Mesenchymal stem cell (in vitro differentiated cells and primary cell): ENCODE data around the gene ZCCHC7.
"Not testable (repeated sequence)": the region's sequence is repeated elsewhere in the genome, so short reads cannot be mapped to it uniquely, and the experiment has no call there.

ENCODE experiments used
- DNase-seq: peaks from one replicate; pipeline ENCODE4 v3.0.0-alpha.2; 2013
- H2AFZ ChIP-seq: one replicate; pipeline ENCODE4 v1.6.1; 2013; ENCODE audit warnings: low read depth, mild to moderate bottlenecking, control low read depth, inconsistent platforms, low read length, moderate library complexity
- H2AK5ac ChIP-seq: 2 replicates; pipeline ENCODE4 v1.6.1; 2013; ENCODE audit warnings: low read length, moderate library complexity, mild to moderate bottlenecking, inconsistent platforms; ENCODE audit not compliant: severe bottlenecking
- H2BK120ac ChIP-seq: one replicate; pipeline ENCODE4 v1.6.1; 2013; ENCODE audit warnings: low read depth, mild to moderate bottlenecking, inconsistent platforms, low read length, moderate library complexity
- H2BK12ac ChIP-seq, 2 experiments: one replicate each; pipeline ENCODE4 v1.6.1; 2013; ENCODE audit warnings: inconsistent platforms in 2 of 2, low read length in 2 of 2, mild to moderate bottlenecking in 2 of 2, moderate library complexity in 2 of 2, control low read depth in 1 of 2
- H2BK15ac ChIP-seq: one replicate; pipeline ENCODE4 v1.6.1; 2013; ENCODE audit warnings: mild to moderate bottlenecking, low read depth, inconsistent platforms; ENCODE audit not compliant: poor library complexity, severe bottlenecking
- H2BK5ac ChIP-seq: 2 replicates; pipeline ENCODE4 v1.6.1; 2013; ENCODE audit warnings: low read depth, mild to moderate bottlenecking, low read length, control low read depth, inconsistent platforms; ENCODE audit not compliant: poor library complexity, severe bottlenecking
- H3K14ac ChIP-seq, 2 experiments: one replicate each; pipeline ENCODE4 v1.6.1; 2013; ENCODE audit warnings: inconsistent platforms in 2 of 2, low read length in 2 of 2, control low read depth in 1 of 2, mild to moderate bottlenecking in 1 of 2, moderate library complexity in 1 of 2
- H3K18ac ChIP-seq, 2 experiments: one replicate each; pipeline ENCODE4 v1.6.1; 2013; ENCODE audit warnings: inconsistent platforms in 2 of 2, low read length in 2 of 2, control low read depth in 1 of 2, low read depth in 1 of 2, mild to moderate bottlenecking in 1 of 2
- H3K23ac ChIP-seq, 2 experiments: one replicate each; pipeline ENCODE4 v1.6.1; 2013; ENCODE audit warnings: inconsistent platforms in 2 of 2, low read length in 2 of 2, mild to moderate bottlenecking in 2 of 2, moderate library complexity in 2 of 2, control low read depth in 1 of 2
- H3K27ac ChIP-seq: 2 replicates; pipeline ENCODE4 v1.5.1; 2013; ENCODE audit warnings: mild to moderate bottlenecking, moderate library complexity, low read length, control low read depth, inconsistent platforms; ENCODE audit not compliant: poor library complexity, severe bottlenecking
- H3K27me3 ChIP-seq, 2 experiments: 2 replicates each; pipeline versions ENCODE4 v1.6.1 to v1.7.0; 2013; ENCODE audit warnings: low read length in 2 of 2, mild to moderate bottlenecking in 2 of 2, moderate library complexity in 2 of 2, control low read depth in 1 of 2, inconsistent platforms in 1 of 2; ENCODE audit not compliant: control insufficient read depth in 1 of 2, insufficient read depth in 1 of 2
- H3K36me3 ChIP-seq, 2 experiments: 2 replicates each; pipeline versions ENCODE4 v1.6.1 to v1.7.0; 2013; ENCODE audit warnings: low read length in 2 of 2, control low read depth in 1 of 2, inconsistent platforms in 1 of 2, low read depth in 1 of 2, mild to moderate bottlenecking in 1 of 2; ENCODE audit not compliant: insufficient read depth in 2 of 2, control insufficient read depth in 1 of 2
- H3K4ac ChIP-seq, 2 experiments: one replicate each; pipeline ENCODE4 v1.6.1; 2013; ENCODE audit warnings: inconsistent platforms in 2 of 2, low read length in 2 of 2, mild to moderate bottlenecking in 2 of 2, moderate library complexity in 2 of 2, control low read depth in 1 of 2, low read depth in 1 of 2
- H3K4me1 ChIP-seq: 2 replicates; pipeline ENCODE4 v1.6.1; 2013; ENCODE audit warnings: low read depth, low read length, control low read depth; ENCODE audit not compliant: control insufficient read depth, insufficient read depth
- H3K4me2 ChIP-seq: 2 replicates; pipeline ENCODE4 v1.6.1; 2013; ENCODE audit warnings: low read length, mild to moderate bottlenecking, inconsistent platforms; ENCODE audit not compliant: poor library complexity, severe bottlenecking
- H3K4me3 ChIP-seq, 2 experiments: 2 replicates each; pipeline versions ENCODE4 v1.5.1 to v1.7.0; 2013; ENCODE audit warnings: low read length in 2 of 2, mild to moderate bottlenecking in 2 of 2, control low read depth in 1 of 2, low read depth in 1 of 2; ENCODE audit not compliant: insufficient read depth in 1 of 2
- H3K79me1 ChIP-seq: replicated peaks from 2 replicates; pipeline ENCODE4 v1.6.1; 2013; ENCODE audit warnings: mild to moderate bottlenecking, control low read depth, low read length, inconsistent platforms; ENCODE audit not compliant: poor library complexity, severe bottlenecking
- H3K9ac ChIP-seq: 2 replicates; pipeline ENCODE4 v1.7.0; 2013; ENCODE audit warnings: mild to moderate bottlenecking, low read length, moderate library complexity
- H3K9me3 ChIP-seq: 2 replicates; pipeline ENCODE4 v1.7.0; 2013; ENCODE audit warnings: mild to moderate bottlenecking, low read length; ENCODE audit not compliant: control insufficient read depth
- H4K8ac ChIP-seq: one replicate; pipeline ENCODE4 v1.6.1; 2013; ENCODE audit warnings: inconsistent platforms, mild to moderate bottlenecking, low read length, moderate library complexity
- H4K91ac ChIP-seq: one replicate; pipeline ENCODE4 v1.6.1; 2013; ENCODE audit warnings: mild to moderate bottlenecking, low read length, inconsistent platforms
- WGBS: methylation state at CpG from one replicate; pipeline ENCODE4 v1.1.7; 2013; ENCODE audit warnings: mixed read lengths; 5-methylcytosine and 5-hydroxymethylcytosine counted together

ZCCHC7 gene

GRCh38 chr9:37080165-37080628 lies 40.2 kb upstream of the ZCCHC7 start:
- H2AFZ ChIP-seq = peak overlapping the region; percentile 90
- not testable (repeated sequence) for H3K4me1 ChIP-seq, H3K27me3 ChIP-seq, H2AK5ac ChIP-seq, H2BK5ac ChIP-seq, DNase-seq, H3K27ac ChIP-seq, H3K9me3 ChIP-seq, H3K36me3 ChIP-seq, H2BK15ac ChIP-seq
- WGBS = under 1% methylated on average over 31 of the region's 32 CpGs
- peak overlapping the region; percentile 30 for H4K91ac ChIP-seq
- H3K4me2 ChIP-seq = peak overlapping the region; percentile 93
- peak overlapping the region in 1 of 2 experiments; percentile 51 for H2BK12ac ChIP-seq
- peak overlapping the region; percentile 96 to 97 for H3K18ac ChIP-seq
- H3K4me3 ChIP-seq = peak overlapping the region; percentile 91 to 95
- peak overlapping the region; percentile 93 for H3K9ac ChIP-seq
- H3K14ac ChIP-seq = peak overlapping the region in 1 of 2 experiments; percentile 73
- peak overlapping the region in 1 of 2 experiments; percentile 92 for H3K23ac ChIP-seq
- H2BK120ac ChIP-seq = peak overlapping the region; percentile 21
- peaks cover 14% of the 10 kb centered on the region for H3K79me1 ChIP-seq
- H3K4ac ChIP-seq = peak overlapping the region; percentile 35 to 94
- H4K8ac ChIP-seq = peak overlapping the region; percentile 78

DNA sequence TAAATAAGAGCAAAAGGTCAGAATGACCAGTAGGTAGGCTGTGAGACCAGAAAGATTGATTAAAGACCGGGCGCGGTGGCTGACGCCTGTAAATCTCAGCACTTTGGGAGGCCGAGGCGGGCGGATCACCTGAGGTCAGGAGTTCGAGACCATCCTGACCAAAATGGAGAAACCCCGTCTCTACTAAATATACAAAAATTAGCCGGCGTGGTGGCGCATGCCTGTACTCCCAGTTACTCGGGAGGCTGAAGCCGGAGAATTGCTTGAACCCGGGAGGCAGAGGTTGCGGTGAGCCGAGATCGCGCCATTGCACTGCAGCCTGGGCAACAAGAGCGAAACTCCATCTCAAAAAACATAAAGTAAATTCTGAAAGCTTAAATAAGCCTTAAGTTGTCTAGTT lies 38.9 kb upstream of the ZCCHC7 start:
- not testable (repeated sequence) for H2AFZ ChIP-seq, H2BK12ac ChIP-seq, H3K27me3 ChIP-seq, H3K18ac ChIP-seq, H3K4me1 ChIP-seq, H4K91ac ChIP-seq, H2BK5ac ChIP-seq, DNase-seq, H3K27ac ChIP-seq, H3K14ac ChIP-seq, H3K4ac ChIP-seq, H4K8ac ChIP-seq, H3K23ac ChIP-seq, H3K4me2 ChIP-seq, H3K36me3 ChIP-seq, H2AK5ac ChIP-seq, H2BK120ac ChIP-seq, H3K9me3 ChIP-seq, H2BK15ac ChIP-seq
- whole genome bisulfite sequencing = 97% methylated on average over 16 of the region's 20 CpGs
- H3K9ac ChIP-seq = peak overlapping the region; percentile 93
- peaks cover 14% of the 10 kb centered on the region for H3K79me1 ChIP-seq
- peak overlapping the region in 1 of 2 experiments; percentile 91 for H3K4me3 ChIP-seq

DNA sequence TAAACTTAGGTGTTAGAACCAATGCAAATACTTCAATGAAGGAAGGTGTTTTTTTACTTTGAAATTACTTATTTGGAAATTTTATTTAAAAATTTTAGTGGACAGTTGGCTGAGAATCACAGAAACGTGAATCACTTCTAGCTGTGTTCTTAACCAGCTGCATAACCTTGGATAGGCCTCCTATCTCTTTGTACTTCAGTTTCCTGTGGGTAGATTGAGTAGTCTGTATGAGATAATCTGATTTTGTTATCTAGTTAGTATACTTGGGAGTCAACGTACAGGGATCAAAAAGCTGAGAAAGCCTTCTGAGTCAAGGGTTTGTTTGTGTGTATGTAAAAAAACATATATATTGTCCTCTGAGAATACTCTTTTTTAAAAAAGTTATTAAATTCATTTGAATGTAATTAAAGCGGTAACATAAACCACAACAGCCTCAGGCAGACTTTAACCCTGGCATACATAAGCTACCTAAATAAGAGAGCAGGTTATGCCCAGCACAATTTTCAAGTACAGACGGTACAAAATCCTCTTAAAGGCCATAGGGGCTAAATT lies 38.1 kb upstream of the ZCCHC7 start:
- no peak overlapping the region for H2BK12ac ChIP-seq
- H3K18ac ChIP-seq = no peak overlapping the region
- H3K4me1 ChIP-seq = peaks cover 3% of the 10 kb centered on the region
- no peaks in the 10 kb centered on the region for H3K9me3 ChIP-seq
- no peak for DNase-seq
- H2BK120ac ChIP-seq = no peak overlapping the region
- no peak overlapping the region for H2BK5ac ChIP-seq
- 81% methylated on average over 2 of the region's 4 CpGs for WGBS
- no peak overlapping the region for H2BK15ac ChIP-seq
- no peak overlapping the region for H3K27ac ChIP-seq
- no peak overlapping the region for H3K4me3 ChIP-seq
- no peak overlapping the region for H2AFZ ChIP-seq
- H3K4ac ChIP-seq = no peak overlapping the region
- no peaks in the 10 kb centered on the region for H3K27me3 ChIP-seq
- no peak overlapping the region for H3K4me2 ChIP-seq
- no peak overlapping the region for H3K14ac ChIP-seq
- H3K9ac ChIP-seq = no peak overlapping the region
- H4K91ac ChIP-seq = no peak overlapping the region
- H3K79me1 ChIP-seq = peaks cover 20% of the 10 kb centered on the region
- no peak overlapping the region for H3K23ac ChIP-seq
- H3K36me3 ChIP-seq = peaks cover 0 to 9% of the 10 kb centered on the region in 2 experiments
- H2AK5ac ChIP-seq = no peak overlapping the region
- H4K8ac ChIP-seq = no peak overlapping the region

GRCh38 chr9:37083654-37084053 lies 36.7 kb upstream of the ZCCHC7 start:
- Histone ChIP-seq H2BK15ac (no peak overlapping the region), H3K14ac (no peak overlapping the region), H3K23ac (no peak overlapping the region), H2AK5ac (no peak overlapping the region), H3K27ac (no peak overlapping the region), H2AFZ (no peak overlapping the region), H3K9me3 (no peaks in the 10 kb centered on the region), H4K8ac (no peak overlapping the region), H2BK12ac (no peak overlapping the region), H3K4me2 (no peak overlapping the region), H3K36me3 (peaks cover 0 to 23% of the 10 kb centered on the region in 2 experiments), H3K18ac (no peak overlapping the region), H3K4ac (no peak overlapping the region), H2BK5ac (no peak overlapping the region), H3K79me1 (peaks cover 25% of the 10 kb centered on the region), H3K4me3 (no peak overlapping the region), H2BK120ac (no peak overlapping the region), H3K4me1 (peaks cover 3% of the 10 kb centered on the region), H4K91ac (no peak overlapping the region), H3K27me3 (no peaks in the 10 kb centered on the region), H3K9ac (no peak overlapping the region)
- no peak for DNase-seq
